Neural progenitor cell (in vitro differentiated cells): ENCODE measurements around the gene ZNF341. TPM values are rescaled to one million over a fixed set of nuclear protein-coding genes. Genes with fewer than 3 reads are reported as not detected.

Experiments used
- DNase-seq: peaks from one replicate; pipeline ENCODE4 v3.0.0-alpha.2; 2016; ENCODE audit warnings: low spot score
- H2AFZ ChIP-seq: fragments of 200-600 bp; sonication (generic); replicated peaks from 2 replicates; pipeline ENCODE4 v1.6.1; 2016; ENCODE audit warnings: antibody characterized with exemption
- H3F3A ChIP-seq: fragments of 200-600 bp; sonication (generic); 2 replicates; pipeline ENCODE4 v1.6.1; 2016; ENCODE audit warnings: antibody characterized with exemption, low read depth
- H3K27ac ChIP-seq: fragments of 200-600 bp; sonication (generic); 2 replicates; pipeline ENCODE4 v1.5.1; 2016; ENCODE audit warnings: mild to moderate bottlenecking
- H3K27me3 ChIP-seq: fragments of 200-600 bp; sonication (generic); 2 replicates; pipeline ENCODE4 v1.6.1; 2016; ENCODE audit warnings: mild to moderate bottlenecking, moderate library complexity
- H3K36me3 ChIP-seq: fragments of 200-600 bp; sonication (generic); 2 replicates; pipeline ENCODE4 v1.5.1; 2016
- H3K4me1 ChIP-seq: fragments of 200-600 bp; sonication (generic); 2 replicates; pipeline ENCODE4 v1.6.1; 2016; ENCODE audit warnings: mixed run types
- H3K4me2 ChIP-seq: fragments of 200-600 bp; sonication (generic); 2 replicates; pipeline ENCODE4 v1.6.1; 2016
- H3K4me3 ChIP-seq: fragments of 200-600 bp; sonication (generic); 2 replicates; pipeline ENCODE4 v1.5.1; 2016
- H3K79me2 ChIP-seq: fragments of 200-600 bp; sonication (generic); 2 replicates; pipeline ENCODE4 v1.6.1; 2016; ENCODE audit warnings: low read depth
- H3K9ac ChIP-seq: fragments of 200-600 bp; sonication (generic); 2 replicates; pipeline ENCODE4 v1.6.1; 2016
- H3K9me3 ChIP-seq: fragments of 200-600 bp; sonication (generic); 2 replicates; pipeline ENCODE4 v1.5.1; 2016; ENCODE audit warnings: low read depth
- H4K20me1 ChIP-seq: fragments of 200-600 bp; sonication (generic); 2 replicates; pipeline ENCODE4 v1.6.1; 2016; ENCODE audit warnings: low read depth
- H3K27ac Mint-ChIP-seq: 3 replicates; pipeline ENCODE4 v1.8.0; 2021; ENCODE audit warnings: mixed read lengths
- H3K27me3 Mint-ChIP-seq: 2 replicates; pipeline ENCODE4 v1.8.0; 2022; ENCODE audit warnings: low read depth, mild to moderate bottlenecking, inconsistent platforms, moderate library complexity, mixed read lengths; ENCODE audit not compliant: insufficient read depth
- H3K36me3 Mint-ChIP-seq: 3 replicates; pipeline ENCODE4 v1.8.0; 2021; ENCODE audit warnings: mixed read lengths
- H3K4me1 Mint-ChIP-seq: 3 replicates; pipeline ENCODE4 v1.8.0; 2021; ENCODE audit warnings: mixed read lengths
- H3K4me3 Mint-ChIP-seq: 3 replicates; pipeline ENCODE4 v1.8.0; 2021; ENCODE audit warnings: mild to moderate bottlenecking, moderate library complexity, mixed read lengths
- H3K9me3 Mint-ChIP-seq: 3 replicates; pipeline ENCODE4 v1.8.0; 2020; ENCODE audit warnings: mixed read lengths
- CTCF ChIP-seq: fragments of 200-600 bp; sonication (generic); IDR thresholded peaks from 2 replicates; pipeline ENCODE4 v1.5.1; 2017; ENCODE audit warnings: antibody characterized with exemption, mild to moderate bottlenecking
- EZH2 ChIP-seq: fragments of 200-600 bp; sonication (generic); IDR thresholded peaks from 2 replicates; pipeline ENCODE4 v1.6.1; 2017; ENCODE audit warnings: antibody characterized with exemption, mild to moderate bottlenecking, moderate library complexity
- EZH2phosphoT487 ChIP-seq: fragments of 200-600 bp; sonication (generic); IDR thresholded peaks from 2 replicates; pipeline ENCODE4 v1.6.1; 2017; ENCODE audit warnings: antibody characterized with exemption
- total RNA-seq: library from RNA; depleted of rRNA; stranded (reverse); fragments of >200 nt; gene quantifications from 2 replicates; pipeline ENCODE4 v1.2.3, GENCODE V29; 2015; ENCODE audit warnings: low replicate concordance

The ZNF341 gene
- total RNA-seq, 1 donor from 2014 or later, result 0.82 TPM

- no peaks in the 10 kb centered on the region for H4K20me1 ChIP-seq
Measured at GRCh38 chr20:33713865-33714367, 17.9 kb upstream of the ZNF341 start.

DNA sequence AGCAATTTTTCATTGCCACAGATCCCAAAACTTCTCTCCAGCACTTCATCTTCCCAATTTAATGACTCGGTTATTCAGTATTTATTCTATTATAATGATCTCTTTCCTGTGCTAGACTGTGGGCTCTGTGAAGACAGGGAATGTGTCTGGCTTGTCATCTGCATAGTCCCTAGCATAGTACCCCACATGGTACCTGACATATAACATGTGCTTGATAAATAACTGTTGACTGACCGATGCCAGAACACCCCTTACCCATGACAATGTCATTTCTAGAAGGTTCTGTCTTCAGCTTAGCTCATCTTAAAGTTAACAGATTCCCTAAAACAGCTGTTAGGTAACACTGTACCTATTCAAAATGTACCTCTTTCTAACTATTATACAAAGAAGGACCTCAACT is 15.3 kb upstream of the ZNF341 start:
- peaks cover 2% of the 10 kb centered on the region for H3K27me3 Mint-ChIP-seq
- no peaks in the 10 kb centered on the region for H3K9me3 Mint-ChIP-seq
- no peaks in the 10 kb centered on the region for H4K20me1 ChIP-seq
- TF ChIP-seq EZH2phosphoT487 (no peak), EZH2 (no peak), CTCF (no peak)
- no peak overlapping the region for H3K4me2 ChIP-seq
- H3K4me3 ChIP-seq, result no peak overlapping the region
- H3K27ac Mint-ChIP-seq, result no peak overlapping the region
- no peaks in the 10 kb centered on the region for H3K9me3 ChIP-seq
- peaks cover 5% of the 10 kb centered on the region for H3K4me1 ChIP-seq
- no peak overlapping the region for H3K4me3 Mint-ChIP-seq
- H3K4me1 Mint-ChIP-seq, result peaks cover 8% of the 10 kb centered on the region
- no peak for DNase-seq
- H2AFZ ChIP-seq, result no peak overlapping the region
- H3K79me2 ChIP-seq, result no peaks in the 10 kb centered on the region
- peaks cover 9% of the 10 kb centered on the region for H3F3A ChIP-seq
- H3K27me3 ChIP-seq, result no peaks in the 10 kb centered on the region
- no peak overlapping the region for H3K27ac ChIP-seq
- H3K9ac ChIP-seq, result no peak overlapping the region
- no peaks in the 10 kb centered on the region for H3K36me3 Mint-ChIP-seq
- H3K36me3 ChIP-seq, result no peaks in the 10 kb centered on the region

More at GRCh38 chr20:33713865-33714367, 17.9 kb upstream of the ZNF341 start:
- H3K27ac Mint-ChIP-seq, result no peak overlapping the region
- H3K9me3 ChIP-seq, result no peaks in the 10 kb centered on the region
- DNase-seq, result no peak
- TF ChIP-seq EZH2phosphoT487 (no peak), CTCF (no peak), EZH2 (no peak)
- no peak overlapping the region for H3K4me3 ChIP-seq
- no peaks in the 10 kb centered on the region for H3K9me3 Mint-ChIP-seq
- H3K4me1 Mint-ChIP-seq, result no peaks in the 10 kb centered on the region
- H3K4me3 Mint-ChIP-seq, result no peak overlapping the region
- H3K79me2 ChIP-seq, result no peaks in the 10 kb centered on the region
- H3K36me3 ChIP-seq, result no peaks in the 10 kb centered on the region
- H2AFZ ChIP-seq, result no peak overlapping the region
- no peaks in the 10 kb centered on the region for H3K36me3 Mint-ChIP-seq
- H3K27ac ChIP-seq, result no peak overlapping the region
- H3F3A ChIP-seq, result no peaks in the 10 kb centered on the region
- peaks cover 2% of the 10 kb centered on the region for H3K27me3 Mint-ChIP-seq
- H3K4me1 ChIP-seq, result no peaks in the 10 kb centered on the region
- no peak overlapping the region for H3K4me2 ChIP-seq
- no peaks in the 10 kb centered on the region for H3K27me3 ChIP-seq
- no peak overlapping the region for H3K9ac ChIP-seq

DNA sequence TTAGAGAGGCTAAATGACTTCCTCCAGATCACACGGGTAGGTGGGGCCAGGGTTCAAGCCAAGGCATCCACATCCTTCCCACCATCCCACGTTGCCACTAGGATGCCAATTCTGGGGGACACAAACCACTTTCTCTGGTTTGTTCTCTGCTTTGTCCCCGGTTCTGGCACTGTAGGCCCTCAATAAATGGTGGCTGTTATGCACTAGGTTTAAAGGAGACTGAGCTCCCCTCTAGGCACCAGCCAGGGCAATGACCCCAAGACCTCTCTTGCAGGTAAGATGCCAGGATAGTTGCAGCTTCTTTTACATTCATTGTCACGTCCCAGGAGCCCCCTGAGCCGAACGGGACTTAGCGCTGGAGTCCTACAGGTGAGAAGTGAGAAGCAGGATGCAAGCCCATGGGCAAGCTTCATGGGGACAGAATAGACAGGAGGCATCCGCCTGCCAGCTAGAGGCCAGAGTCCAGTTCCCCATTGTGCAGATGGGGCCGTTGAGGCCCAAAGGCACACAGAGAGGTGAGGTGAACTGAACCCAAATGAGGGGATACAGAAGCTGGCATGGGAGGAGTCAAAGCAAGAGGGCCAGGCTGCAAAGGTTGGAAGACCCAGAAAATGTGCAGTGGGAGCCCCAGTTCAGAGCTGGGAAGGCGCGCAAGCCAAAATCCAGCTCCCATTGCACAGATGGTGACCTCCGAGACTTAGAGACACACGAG is 12.4 kb upstream of the ZNF341 start:
- DNase-seq, result no peak

More for the DNA sequence above, 12.4 kb upstream of the ZNF341 start:
- Histone ChIP-seq H3K27me3 (no peaks in the 10 kb centered on the region), H3K4me2 (peak overlapping the region; percentile 81), H3K27ac (no peak overlapping the region), H4K20me1 (no peaks in the 10 kb centered on the region), H3K4me1 (peaks cover 5% of the 10 kb centered on the region), H3F3A (peaks cover 9% of the 10 kb centered on the region), H2AFZ (peak overlapping the region; percentile 95), H3K9me3 (no peaks in the 10 kb centered on the region), H3K36me3 (no peaks in the 10 kb centered on the region), H3K9ac (peak overlapping the region; percentile 10), H3K4me3 (peak overlapping the region; percentile 57), H3K79me2 (no peaks in the 10 kb centered on the region)
- TF ChIP-seq EZH2phosphoT487, result no peak
- TF ChIP-seq CTCF, result no peak
- no peak for TF ChIP-seq EZH2
- Mint-ChIP-seq H3K4me1 (peaks cover 8% of the 10 kb centered on the region), H3K27ac (no peak overlapping the region), H3K9me3 (no peaks in the 10 kb centered on the region), H3K27me3 (no peaks in the 10 kb centered on the region), H3K36me3 (no peaks in the 10 kb centered on the region), H3K4me3 (peak overlapping the region; percentile 85)
